ENCODE measurements around the gene ITGAX. TPM values are rescaled to one million over a fixed set of nuclear protein-coding genes. Genes with fewer than 3 reads are reported as not detected.

The ITGAX gene
- total and polyA plus RNA-seq, 2 of the 8 experiments (the other 6 are each of a cell fraction or from before 2014, with no cell fraction given) = 0.30 TPM; not detected in 1

Other genes starting within 250 kb of the ITGAX start
- 49.6 and 51.5 TPM in 2 replicates for gene BCKDK, start 246.8 kb upstream of the ITGAX start, total RNA-seq (2021; fragmentation: NEBNext Ultra II Directional; extraction: Animal tissue kit (Norgen Biotek cat#: 25700))
- 77.1 and 97.1 TPM in 2 replicates for gene BCKDK, start 246.8 kb upstream of the ITGAX start, polyA plus RNA-seq (2011; rRNA removed)
- gene KAT8, start 237.5 kb upstream of the ITGAX start, total RNA-seq (2021; fragmentation: NEBNext Ultra II Directional; extraction: Animal tissue kit (Norgen Biotek cat#: 25700)) = 61.6 and 68.7 TPM in 2 replicates
- 52.6 and 60.8 TPM in 2 replicates for gene KAT8, start 237.5 kb upstream of the ITGAX start, polyA plus RNA-seq (2011; rRNA removed)
- gene PRSS8, start 219.4 kb upstream of the ITGAX start, total RNA-seq (2021; fragmentation: NEBNext Ultra II Directional; extraction: Animal tissue kit (Norgen Biotek cat#: 25700)) = 86.1 and 87.7 TPM in 2 replicates
- gene PRSS8, start 219.4 kb upstream of the ITGAX start, polyA plus RNA-seq (2011; rRNA removed) = 273 and 321 TPM in 2 replicates
- gene PRSS36, start 205.1 kb upstream of the ITGAX start, total RNA-seq (2021; fragmentation: NEBNext Ultra II Directional; extraction: Animal tissue kit (Norgen Biotek cat#: 25700)) = 1.3 TPM in 2 replicates
- 1.9 and 3.1 TPM in 2 replicates for gene PRSS36, start 205.1 kb upstream of the ITGAX start, polyA plus RNA-seq (2011; rRNA removed)
- 685 and 686 TPM in 2 replicates for gene FUS, start 175.0 kb upstream of the ITGAX start, total RNA-seq (2021; fragmentation: NEBNext Ultra II Directional; extraction: Animal tissue kit (Norgen Biotek cat#: 25700))
- 484 and 491 TPM in 2 replicates for gene FUS, start 175.0 kb upstream of the ITGAX start, polyA plus RNA-seq (2011; rRNA removed)
- gene PYCARD, start 152.4 kb upstream of the ITGAX start, total RNA-seq (2021; fragmentation: NEBNext Ultra II Directional; extraction: Animal tissue kit (Norgen Biotek cat#: 25700)) = 29.9 and 32.2 TPM in 2 replicates
- 77.9 and 87.0 TPM in 2 replicates for gene PYCARD, start 152.4 kb upstream of the ITGAX start, polyA plus RNA-seq (2011; rRNA removed)
- 1.3 and 2.1 TPM in 2 replicates for gene TRIM72, start 141.1 kb upstream of the ITGAX start, total RNA-seq (2021; fragmentation: NEBNext Ultra II Directional; extraction: Animal tissue kit (Norgen Biotek cat#: 25700))
- 0.57 and 0.97 TPM in 2 replicates for gene TRIM72, start 141.1 kb upstream of the ITGAX start, polyA plus RNA-seq (2011; rRNA removed)
- 3.0 and 3.5 TPM in 2 replicates for gene PYDC1, start 138.0 kb upstream of the ITGAX start, total RNA-seq (2021; fragmentation: NEBNext Ultra II Directional; extraction: Animal tissue kit (Norgen Biotek cat#: 25700))
- 5.9 and 11.1 TPM in 2 replicates for gene PYDC1, start 138.0 kb upstream of the ITGAX start, polyA plus RNA-seq (2011; rRNA removed)
- 0.22 and 0.44 TPM in 2 replicates for gene ITGAM, start 95.2 kb upstream of the ITGAX start, total RNA-seq (2021; fragmentation: NEBNext Ultra II Directional; extraction: Animal tissue kit (Norgen Biotek cat#: 25700))
- 2.0 and 2.9 TPM in 2 replicates for gene ITGAM, start 95.2 kb upstream of the ITGAX start, polyA plus RNA-seq (2011; rRNA removed)
- not detected in 2 replicates for gene ITGAD, start 38.2 kb downstream of the ITGAX start, total RNA-seq (2021; fragmentation: NEBNext Ultra II Directional; extraction: Animal tissue kit (Norgen Biotek cat#: 25700))
- gene ITGAD, start 38.2 kb downstream of the ITGAX start, polyA plus RNA-seq (2011; rRNA removed) = 0.06 TPM in 1 of 2 replicates, not detected in the other
- not detected in 2 replicates for gene COX6A2, start 73.2 kb downstream of the ITGAX start, total RNA-seq (2021; fragmentation: NEBNext Ultra II Directional; extraction: Animal tissue kit (Norgen Biotek cat#: 25700))
- gene COX6A2, start 73.2 kb downstream of the ITGAX start, polyA plus RNA-seq (2011; rRNA removed) = 0.79 and 1.6 TPM in 2 replicates
- 0.15 and 0.19 TPM in 2 replicates for gene ZNF843, start 87.6 kb downstream of the ITGAX start, total RNA-seq (2021; fragmentation: NEBNext Ultra II Directional; extraction: Animal tissue kit (Norgen Biotek cat#: 25700))
- gene ZNF843, start 87.6 kb downstream of the ITGAX start, polyA plus RNA-seq (2011; rRNA removed) = 0.32 and 0.36 TPM in 2 replicates
- gene ARMC5, start 104.3 kb downstream of the ITGAX start, total RNA-seq (2021; fragmentation: NEBNext Ultra II Directional; extraction: Animal tissue kit (Norgen Biotek cat#: 25700)) = 8.7 and 8.9 TPM in 2 replicates
- 7.8 and 16.4 TPM in 2 replicates for gene ARMC5, start 104.3 kb downstream of the ITGAX start, polyA plus RNA-seq (2011; rRNA removed)
- gene TGFB1I1, start 117.0 kb downstream of the ITGAX start, total RNA-seq (2021; fragmentation: NEBNext Ultra II Directional; extraction: Animal tissue kit (Norgen Biotek cat#: 25700)) = 5.8 and 7.0 TPM in 2 replicates
- 4.8 and 5.6 TPM in 2 replicates for gene TGFB1I1, start 117.0 kb downstream of the ITGAX start, polyA plus RNA-seq (2011; rRNA removed)
- 0.56 and 1.1 TPM in 2 replicates for gene SLC5A2, start 127.9 kb downstream of the ITGAX start, total RNA-seq (2021; fragmentation: NEBNext Ultra II Directional; extraction: Animal tissue kit (Norgen Biotek cat#: 25700))
- gene SLC5A2, start 127.9 kb downstream of the ITGAX start, polyA plus RNA-seq (2011; rRNA removed) = 4.1 and 4.4 TPM in 2 replicates
- 20.3 and 22.5 TPM in 2 replicates for gene RUSF1, start 153.2 kb downstream of the ITGAX start, total RNA-seq (2021; fragmentation: NEBNext Ultra II Directional; extraction: Animal tissue kit (Norgen Biotek cat#: 25700))
- gene RUSF1, start 153.2 kb downstream of the ITGAX start, polyA plus RNA-seq (2011; rRNA removed) = 33.7 and 53.0 TPM in 2 replicates
- 0.91 and 1.4 TPM in 2 replicates for gene AHSP, start 172.7 kb downstream of the ITGAX start, total RNA-seq (2021; fragmentation: NEBNext Ultra II Directional; extraction: Animal tissue kit (Norgen Biotek cat#: 25700))
- 4.8 and 15.3 TPM in 2 replicates for gene AHSP, start 172.7 kb downstream of the ITGAX start, polyA plus RNA-seq (2011; rRNA removed)

All from H1 (cell line).